Measurements from ENCODE around the gene NUP62CL. TPM values are rescaled to one million over a fixed set of nuclear protein-coding genes. Genes with fewer than 3 reads are reported as not detected.
"Not testable (repeated sequence)": the region's sequence is repeated elsewhere in the genome, so short reads cannot be mapped to it uniquely, and the experiment has no call there.

Gene NUP62CL
- polyA plus RNA-seq, result 1 to 10 TPM in 1 of 3 donors, under 1 TPM in 1, not detected in 1; 0.12 to 4.0 TPM

- WGBS, 3 donors, result 0 to 29% (median 2%) methylated on average over 64 to 66 of the region's 66 CpGs
Measured at GRCh38 chrX:107205770-107206696, at the start of gene NUP62CL, which contains the start of gene DNAAF6. NUP62CL (minus strand) TSS chrX:107206433; CDS start chrX:107175146, 31,287 bp downstream. DNAAF6 (plus strand) TSS chrX:107206611; CDS start chrX:107212876, 6,265 bp downstream.

GRCh38 chrX:107228486-107228819 lies 22.2 kb upstream of the NUP62CL start:
- WGBS, 3 donors, result 67 to 87% (median 76%) methylated on average over 2 of the region's 2 CpGs
- no peak overlapping the region for H3K27ac ChIP-seq (ENCODE audit: low read depth, low read length)

More at GRCh38 chrX:107205770-107206696, at the start of gene NUP62CL, which contains the start of gene DNAAF6:
- no peak within 1 kb of the TSS for H3K27ac ChIP-seq (ENCODE audit: low read depth, low read length)

- 85 to 95% (median 93%) methylated on average over 2 of the region's 2 CpGs for WGBS, 3 donors
Measured at GRCh38 chrX:107227780-107228485, 21.7 kb upstream of the NUP62CL start.

GRCh38 chrX:107226757-107227156 lies 20.5 kb upstream of the NUP62CL start:
- WGBS, 3 donors, result 77 to 81% (median 79%) methylated on average over 1 of the region's 1 CpG
- no peak overlapping the region for H3K27ac ChIP-seq (ENCODE audit: low read depth, low read length)

More at GRCh38 chrX:107227780-107228485, 21.7 kb upstream of the NUP62CL start:
- H3K27ac ChIP-seq (ENCODE audit: low read depth, low read length), result no peak overlapping the region

GRCh38 chrX:107213477-107213876 lies 7.2 kb upstream of the NUP62CL start:
- no peak overlapping the region for H3K27ac ChIP-seq (ENCODE audit: low read depth, low read length)
- WGBS, 3 donors, result 77 to 93% (median 92%) methylated on average over 1 of the region's 1 CpG

- 95 to 97% (median 95%) methylated on average over 9 of the region's 9 CpGs for WGBS, 3 donors
Measured at GRCh38 chrX:107207943-107208342, 1.7 kb upstream of the NUP62CL start.

GRCh38 chrX:107207089-107207488 lies 856 bp upstream of the NUP62CL start:
- H3K27ac ChIP-seq (ENCODE audit: low read depth, low read length), result no peak overlapping the region
- 82 to 93% (median 91%) methylated on average over 7 of the region's 7 CpGs for WGBS, 3 donors

More at GRCh38 chrX:107207943-107208342, 1.7 kb upstream of the NUP62CL start:
- H3K27ac ChIP-seq (ENCODE audit: low read depth, low read length), result no peak overlapping the region

- WGBS, 3 donors, result 52 to 60% (median 55%) methylated on average over 9 of the region's 9 CpGs
- H3K27ac ChIP-seq (ENCODE audit: low read depth, low read length), result no peak overlapping the region
Measured at GRCh38 chrX:107206697-107207065, 448 bp upstream of the NUP62CL start.

- 41 to 84% (median 79%) methylated on average over 6 of the region's 6 CpGs for WGBS, 3 donors
Measured at GRCh38 chrX:107204068-107204605, 2.1 kb downstream of the NUP62CL start.

GRCh38 chrX:107199491-107199890 lies 6.7 kb downstream of the NUP62CL start:
- H3K27ac ChIP-seq (ENCODE audit: low read depth, low read length), result no peak overlapping the region
- 67 to 93% (median 81%) methylated on average over 3 of the region's 3 CpGs for WGBS, 3 donors

More at GRCh38 chrX:107204068-107204605, 2.1 kb downstream of the NUP62CL start:
- H3K27ac ChIP-seq (ENCODE audit: low read depth, low read length), result no peak overlapping the region

- H3K27ac ChIP-seq (ENCODE audit: low read depth, low read length), result not testable (repeated sequence)
- 79 to 90% (median 85%) methylated on average over 6 of the region's 6 CpGs for WGBS, 3 donors
Measured at GRCh38 chrX:107198074-107198473, 8.2 kb downstream of the NUP62CL start.

GRCh38 chrX:107197319-107197718 lies 8.9 kb downstream of the NUP62CL start:
- WGBS, 3 donors, result 60 to 100% (median 75%) methylated on average over 1 of the region's 1 CpG

GRCh38 chrX:107171369-107172102 lies 34.7 kb downstream of the NUP62CL start:
- H3K27ac ChIP-seq (ENCODE audit: low read depth, low read length), result no peak overlapping the region

More at GRCh38 chrX:107197319-107197718, 8.9 kb downstream of the NUP62CL start:
- no peak overlapping the region for H3K27ac ChIP-seq (ENCODE audit: low read depth, low read length)

- WGBS, 3 donors, result 76 to 86% (median 83%) methylated on average over 1 of the region's 1 CpG
Measured at GRCh38 chrX:107168712-107169111, 37.5 kb downstream of the NUP62CL start.

GRCh38 chrX:107168257-107168656 lies 38.0 kb downstream of the NUP62CL start:
- no peak overlapping the region for H3K27ac ChIP-seq (ENCODE audit: low read depth, low read length)

More at GRCh38 chrX:107168712-107169111, 37.5 kb downstream of the NUP62CL start:
- H3K27ac ChIP-seq (ENCODE audit: low read depth, low read length), result no peak overlapping the region

GRCh38 chrX:107167163-107167921 lies 38.9 kb downstream of the NUP62CL start:
- no peak overlapping the region for H3K27ac ChIP-seq (ENCODE audit: low read depth, low read length)
- 77 to 96% (median 91%) methylated on average over 3 of the region's 3 CpGs for WGBS, 3 donors

- 73 to 96% methylated on average over 3 to 4 of the region's 4 CpGs; no CpG with 5 or more reads in 1 of the 3 donors for WGBS, 3 donors
- H3K27ac ChIP-seq (ENCODE audit: low read depth, low read length), result not testable (repeated sequence)
Measured at GRCh38 chrX:107157618-107158017, 48.6 kb downstream of the NUP62CL start.
